Suppressor macrophage treated with lipopolysaccharide for 4 hours (primary cell): ENCODE data around the gene ZDHHC1.
"Not testable (repeated sequence)": the region's sequence is repeated elsewhere in the genome, so short reads cannot be mapped to it uniquely, and the experiment has no call there.

Experiments
- DNase-seq: peaks from one replicate; pipeline ENCODE4 v3.0.0-alpha.2; 2020

The ZDHHC1 gene

DNA sequence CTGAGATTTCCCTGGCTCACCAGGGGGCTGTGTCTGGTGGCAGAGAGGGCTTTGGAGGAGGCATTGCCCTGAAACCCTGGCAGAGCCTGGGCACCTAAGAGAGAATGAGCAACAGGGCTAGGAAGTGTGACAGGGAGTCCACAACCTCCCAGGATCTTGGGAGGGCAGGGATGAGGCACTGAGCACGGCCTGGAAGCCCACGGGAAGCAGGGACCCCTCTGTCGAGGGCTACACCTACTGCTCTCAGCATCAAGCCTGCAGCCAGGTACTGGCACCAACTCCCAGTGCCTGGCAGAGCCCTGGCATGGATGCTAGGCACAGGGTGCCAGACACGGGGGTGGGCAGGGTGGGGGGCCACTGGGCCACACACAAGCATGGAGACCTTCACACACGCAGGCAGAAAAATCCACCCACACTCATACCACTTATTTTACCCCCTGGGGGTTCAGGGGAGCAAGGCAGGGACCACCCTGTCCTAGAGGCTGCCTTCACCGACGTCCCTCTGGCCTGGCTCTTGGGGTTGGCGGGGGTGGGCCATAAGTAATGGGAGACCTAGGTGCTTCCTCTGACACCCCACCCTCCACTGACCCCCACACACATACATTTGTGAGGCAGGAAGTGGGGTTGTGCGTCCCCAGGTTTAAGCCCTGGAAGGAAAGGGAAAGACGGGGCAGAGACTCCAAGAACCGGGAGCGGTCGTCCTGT is 13.7 kb upstream of the ZDHHC1 start:
- no peak for DNase-seq

DNA sequence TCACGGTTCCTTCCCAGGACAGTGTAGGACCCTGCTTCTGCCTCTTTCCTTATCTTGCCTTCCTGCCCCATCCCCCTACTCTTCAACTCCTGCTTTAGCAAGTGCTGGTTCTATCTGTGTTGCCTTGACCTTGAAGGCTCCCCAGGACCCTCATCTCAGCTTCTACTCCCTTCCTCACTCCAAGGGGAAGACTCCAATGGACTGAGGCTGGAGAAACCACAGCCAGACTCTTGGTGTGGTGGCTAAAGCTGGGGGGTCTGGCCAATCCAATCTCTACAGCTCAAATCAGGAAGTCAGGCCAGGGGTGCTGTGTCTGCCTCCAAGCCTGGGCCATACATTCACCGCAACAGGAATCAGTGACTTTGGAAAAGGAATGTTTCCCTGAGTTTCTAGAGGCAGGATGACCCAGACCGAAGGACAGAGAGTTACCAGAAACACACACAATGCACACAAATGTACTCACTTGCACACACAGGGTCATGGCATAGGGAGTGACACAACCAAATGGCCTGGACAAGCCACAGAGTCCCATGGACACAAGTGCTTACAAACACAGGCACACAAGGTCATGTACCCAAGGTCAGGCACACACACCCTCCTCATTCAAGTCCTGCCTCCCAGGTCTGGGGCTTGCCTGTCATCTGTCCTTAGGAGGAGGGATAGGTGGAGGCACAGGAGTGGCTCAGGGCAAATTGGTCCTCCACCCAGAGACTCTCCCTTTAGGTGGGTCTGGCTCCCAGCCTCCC is 12.9 kb upstream of the ZDHHC1 start:
- DNase-seq: no peak

DNA sequence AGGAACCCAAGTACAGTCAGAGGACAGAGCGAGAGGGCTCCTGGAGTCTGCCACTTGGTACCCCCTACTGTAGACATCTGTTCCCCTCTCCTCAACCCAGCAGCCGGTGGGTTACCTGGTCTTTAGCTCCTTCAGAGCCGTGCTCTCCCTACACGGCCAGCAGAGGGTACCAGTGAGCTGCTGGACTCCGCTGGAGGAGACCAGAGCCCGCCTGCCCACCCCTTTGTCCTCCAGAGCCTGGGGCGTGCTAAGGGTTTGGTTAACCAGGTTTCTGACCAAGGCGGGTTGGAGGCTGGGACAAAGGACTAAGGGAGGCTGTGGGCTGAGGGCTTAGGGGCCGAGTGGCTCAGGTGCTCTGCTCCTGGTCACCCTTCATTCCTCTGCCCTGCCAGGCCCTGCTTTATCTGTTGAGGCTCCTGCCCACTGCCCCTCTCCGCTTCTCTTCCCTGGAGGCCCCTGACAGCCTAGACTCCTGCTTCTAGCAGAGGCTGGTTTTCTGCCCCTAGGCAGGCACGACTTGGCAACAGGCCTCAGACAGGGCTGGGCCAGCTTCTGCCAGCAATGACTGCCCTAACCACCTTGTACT is 12.0 kb upstream of the ZDHHC1 start:
- peak; percentile 69 for DNase-seq

DNA sequence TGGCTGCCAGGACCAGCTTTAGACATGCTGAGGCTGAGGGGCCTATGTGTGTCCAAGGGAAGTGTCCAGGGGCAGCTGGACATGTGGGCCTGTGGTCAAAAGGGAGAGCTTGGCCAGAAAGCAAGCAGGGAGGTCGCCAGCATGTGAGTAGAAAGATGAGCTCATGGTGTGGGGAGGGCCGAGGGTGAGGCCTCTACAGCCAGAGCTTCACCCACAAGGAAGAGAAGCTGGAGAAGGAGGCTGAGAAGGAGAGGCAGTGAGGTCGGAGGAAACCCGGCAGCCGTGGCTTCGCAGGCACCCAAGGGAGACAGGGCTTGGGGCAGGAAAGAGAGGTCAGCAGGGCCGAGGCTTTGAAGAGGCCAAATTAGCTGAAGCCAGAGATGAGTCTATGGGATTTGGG is 10.7 kb upstream of the ZDHHC1 start:
- no peak for DNase-seq

DNA sequence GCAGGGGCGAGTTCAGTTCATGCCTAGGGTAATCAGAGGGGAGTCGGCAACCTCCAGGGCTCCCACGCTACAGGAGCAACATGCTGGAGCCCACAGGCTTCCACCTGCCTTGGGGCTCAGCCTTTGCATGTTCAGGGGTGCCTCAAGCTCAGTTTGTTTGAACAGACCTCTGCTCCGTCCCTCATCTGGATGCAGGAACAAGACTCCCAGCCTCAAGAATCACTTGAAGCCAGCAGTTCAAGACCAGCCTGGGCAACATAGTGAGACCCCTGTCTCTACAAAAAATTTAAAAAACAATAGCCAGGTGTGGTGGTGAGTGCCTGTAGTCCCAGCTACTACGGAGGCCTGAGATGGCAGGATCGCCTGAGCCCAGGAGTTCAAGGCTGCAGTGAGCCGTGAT is 9.7 kb upstream of the ZDHHC1 start:
- DNase-seq: no peak

DNA sequence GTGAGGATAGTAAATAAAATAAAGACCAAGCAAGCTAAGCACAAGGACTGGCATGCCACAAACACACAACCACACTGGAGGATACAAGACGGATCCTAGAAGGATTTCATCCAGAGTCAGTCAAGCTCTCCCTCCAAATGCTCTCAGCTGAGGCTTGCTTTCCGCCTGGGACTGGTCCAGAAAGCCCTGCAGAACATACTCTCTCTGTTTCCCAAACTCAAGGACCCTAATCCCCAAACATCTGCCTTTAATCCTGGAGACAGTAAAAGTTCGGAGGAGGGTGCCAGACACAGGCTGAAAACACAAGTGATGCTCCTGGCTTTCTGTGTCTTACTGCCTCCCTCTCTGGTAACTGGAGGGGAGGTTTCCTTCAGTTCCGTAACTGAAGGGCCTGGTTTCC is 9.3 kb upstream of the ZDHHC1 start:
- no peak for DNase-seq

DNA sequence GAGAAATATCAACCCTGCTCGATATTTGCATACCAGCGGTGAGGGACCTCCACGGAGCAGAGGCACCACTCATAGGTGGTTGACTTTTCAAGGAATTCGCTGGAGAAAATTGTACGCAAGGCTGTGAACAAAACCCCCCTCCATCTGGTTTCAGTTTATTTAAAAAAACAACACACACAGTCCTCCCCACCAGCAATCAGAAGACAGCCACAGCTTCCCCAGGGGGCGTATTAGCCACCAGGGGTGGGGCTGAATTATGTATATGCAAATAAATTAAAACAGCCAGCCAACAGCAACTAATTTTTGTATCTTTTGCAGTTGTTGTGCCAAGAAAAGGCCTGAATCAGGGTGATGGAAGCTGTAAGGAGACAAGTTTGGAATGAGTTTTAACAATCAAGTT is 8.8 kb upstream of the ZDHHC1 start:
- DNase-seq: no peak

DNA sequence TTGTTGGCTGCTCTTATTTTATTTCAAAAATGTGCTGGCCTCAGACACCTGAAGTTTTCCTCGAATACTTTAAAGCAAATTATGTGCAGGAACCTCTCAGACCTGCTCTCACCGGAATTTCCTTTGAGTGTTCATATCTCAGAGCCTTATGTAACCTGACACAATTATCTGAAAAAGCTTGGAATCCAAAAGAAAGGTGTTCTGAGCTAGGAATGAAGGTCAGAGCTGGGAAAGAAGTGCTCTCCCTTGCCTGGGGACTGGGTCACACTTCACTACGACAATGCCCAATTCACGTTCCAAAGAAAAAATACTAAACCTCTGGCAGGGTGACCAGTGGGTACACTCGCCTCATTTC is 8.0 kb upstream of the ZDHHC1 start:
- DNase-seq: no peak

DNA sequence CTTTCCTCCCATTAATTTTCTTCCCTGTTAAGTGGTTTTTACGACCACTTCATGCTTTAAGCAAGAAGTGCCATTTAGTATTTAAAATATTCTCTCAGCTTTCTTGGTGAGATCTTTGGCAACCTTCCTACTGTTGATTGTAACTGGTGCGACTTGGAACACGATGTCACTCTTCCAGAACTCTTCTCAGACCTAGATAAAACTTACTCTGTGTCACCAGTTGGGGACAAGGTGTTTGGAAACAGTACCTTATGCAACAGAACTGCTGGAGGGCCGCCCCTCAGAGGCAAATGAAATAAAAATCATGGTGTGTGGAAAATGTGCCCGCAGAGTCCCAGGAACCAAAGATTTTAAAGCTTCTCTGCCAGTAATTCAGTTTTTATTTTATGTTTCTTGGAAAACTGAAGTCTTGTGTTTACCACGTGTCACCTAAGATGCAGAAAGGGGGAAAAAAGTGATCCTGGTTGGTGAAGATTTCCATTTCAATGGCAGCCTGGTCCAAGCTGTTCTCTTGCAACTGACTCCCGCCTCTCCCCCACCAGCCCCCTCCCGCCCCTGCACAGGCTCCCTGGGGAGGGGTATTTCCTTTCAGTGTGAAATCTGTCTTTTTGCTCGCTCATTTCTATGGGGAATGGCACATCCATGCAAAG is 7.5 kb upstream of the ZDHHC1 start:
- no peak for DNase-seq

DNA sequence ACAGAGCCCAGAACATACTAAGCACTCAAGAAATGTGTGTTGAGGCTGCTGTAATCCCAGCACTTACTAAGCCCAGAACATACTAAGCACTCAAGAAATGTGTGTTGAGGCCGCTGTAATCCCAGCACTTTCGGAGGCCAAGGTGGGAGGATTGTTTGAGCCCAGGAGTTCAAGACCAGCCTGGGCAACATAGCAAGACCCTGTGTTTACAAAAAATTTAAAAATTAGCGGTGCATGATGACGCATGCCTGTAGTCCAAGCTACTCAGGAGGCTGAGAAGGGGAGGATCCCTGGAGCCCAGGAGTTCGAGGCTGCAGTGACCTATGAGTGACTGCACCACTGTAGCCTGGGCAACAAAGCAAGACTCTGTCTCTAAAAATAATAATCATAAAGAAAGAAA is 6.7 kb upstream of the ZDHHC1 start:
- DNase-seq: no peak

DNA sequence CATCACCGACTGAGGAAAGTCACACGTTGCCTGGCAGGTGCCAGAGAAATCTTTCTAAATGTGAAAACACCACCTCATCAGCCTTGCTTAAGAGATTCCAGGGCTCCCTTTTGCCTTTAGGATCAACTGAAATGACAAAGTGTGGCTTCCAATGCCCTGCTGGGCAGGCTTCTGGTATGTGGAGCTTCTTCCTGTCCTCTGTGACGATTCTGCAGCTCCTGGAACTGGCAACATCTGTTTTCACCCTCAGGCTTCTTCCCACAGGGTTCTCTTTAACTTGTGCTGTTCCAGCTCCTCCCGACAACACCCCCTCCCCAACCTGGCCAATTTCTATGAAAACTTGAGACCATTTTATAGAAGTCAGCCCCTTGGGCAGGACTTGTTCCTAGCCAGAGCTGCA is 4.8 kb upstream of the ZDHHC1 start:
- no peak for DNase-seq

DNA sequence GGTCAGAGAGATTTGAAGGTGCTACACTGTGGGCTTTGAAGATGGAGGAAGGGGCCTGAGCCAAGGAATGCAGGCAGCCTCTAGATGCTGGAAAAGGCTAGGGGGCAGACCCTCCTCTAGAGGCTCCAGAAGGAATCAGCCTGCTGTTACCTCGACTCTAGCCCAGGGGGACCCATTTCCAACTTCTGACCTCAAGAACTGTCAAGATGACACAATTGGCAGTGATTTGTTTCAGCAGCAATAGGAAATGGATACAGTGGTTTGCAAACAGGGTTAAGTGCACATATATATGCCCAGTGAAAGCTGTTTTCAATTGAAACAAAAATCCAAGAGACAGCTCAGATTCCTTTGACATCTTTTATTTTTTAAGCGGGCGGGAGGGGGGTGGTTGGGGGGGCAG is 3.7 kb upstream of the ZDHHC1 start:
- no peak for DNase-seq

DNA sequence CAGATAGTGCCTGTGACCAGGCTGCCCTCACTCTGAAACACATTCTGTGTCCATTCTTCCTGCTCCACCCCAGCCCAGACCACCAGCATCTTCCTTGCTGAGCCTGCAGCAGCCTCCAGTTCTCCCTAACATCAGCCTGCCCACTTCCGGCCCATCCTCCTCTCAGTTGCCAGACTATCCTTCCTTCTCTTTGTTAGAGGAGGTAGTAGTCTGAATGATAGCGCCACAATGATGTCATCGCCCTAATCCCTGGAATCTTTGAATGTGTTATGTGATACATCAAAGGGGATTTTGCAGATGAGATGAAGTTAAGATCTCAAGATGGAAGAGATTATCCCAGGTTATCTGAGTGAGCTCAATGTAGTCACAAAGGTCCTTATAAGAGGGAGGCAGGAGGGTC is 3.2 kb upstream of the ZDHHC1 start:
- DNase-seq: no peak

DNA sequence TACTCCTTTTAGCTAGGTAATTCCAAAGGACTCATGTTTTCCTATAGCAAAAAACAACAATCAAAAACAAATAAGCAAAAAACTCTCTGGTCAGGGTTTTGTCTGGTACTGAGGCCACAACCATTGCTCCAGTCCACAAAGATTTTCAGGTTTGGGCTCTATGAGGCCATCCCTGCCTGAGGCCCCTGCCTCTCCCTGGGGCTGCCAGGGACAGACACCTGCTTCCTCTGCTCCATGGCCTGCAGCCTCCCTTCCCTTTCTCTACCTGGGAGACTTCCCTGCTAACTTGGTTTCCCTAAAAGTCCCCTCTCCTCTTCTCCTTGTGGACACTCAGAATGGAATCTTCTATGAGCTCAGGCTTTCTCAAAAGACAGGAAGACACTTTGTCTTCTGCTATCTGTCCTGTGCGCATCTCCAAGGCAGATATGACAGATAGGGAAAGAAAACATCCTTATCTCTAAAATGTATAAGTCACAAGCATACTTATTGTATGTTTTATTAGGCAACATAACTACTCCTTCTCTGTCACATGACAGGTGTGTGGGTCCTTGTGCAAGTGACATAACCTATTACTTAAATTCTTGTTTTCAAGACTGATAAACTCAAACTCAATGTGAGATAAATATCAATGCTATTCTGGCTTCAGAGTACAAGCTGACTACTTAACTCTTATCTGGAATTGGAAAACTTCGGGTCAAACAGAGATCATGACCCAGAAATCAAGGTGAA is 1.2 kb upstream of the ZDHHC1 start:
- no peak for DNase-seq

DNA sequence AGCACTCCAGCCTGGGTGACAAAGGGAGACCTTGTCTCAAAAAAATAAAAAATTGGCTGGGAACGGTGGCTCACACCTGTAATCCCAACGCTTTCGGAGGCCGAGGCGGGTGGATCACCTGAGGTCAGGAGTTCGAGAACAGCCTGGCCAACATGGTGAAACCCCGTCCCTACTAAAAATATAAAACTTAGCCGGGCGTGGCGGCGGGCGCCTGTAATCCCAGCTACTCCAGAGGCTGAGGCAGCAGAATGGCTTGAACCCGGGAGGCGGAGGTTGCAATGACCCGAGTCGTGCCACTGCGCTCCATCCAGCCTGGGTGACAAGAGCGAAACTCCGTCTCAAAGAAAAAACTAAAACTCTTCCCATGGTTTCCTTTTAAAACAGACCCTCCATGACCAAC is 856 bp downstream of the ZDHHC1 start:
- not testable (repeated sequence) for DNase-seq

DNA sequence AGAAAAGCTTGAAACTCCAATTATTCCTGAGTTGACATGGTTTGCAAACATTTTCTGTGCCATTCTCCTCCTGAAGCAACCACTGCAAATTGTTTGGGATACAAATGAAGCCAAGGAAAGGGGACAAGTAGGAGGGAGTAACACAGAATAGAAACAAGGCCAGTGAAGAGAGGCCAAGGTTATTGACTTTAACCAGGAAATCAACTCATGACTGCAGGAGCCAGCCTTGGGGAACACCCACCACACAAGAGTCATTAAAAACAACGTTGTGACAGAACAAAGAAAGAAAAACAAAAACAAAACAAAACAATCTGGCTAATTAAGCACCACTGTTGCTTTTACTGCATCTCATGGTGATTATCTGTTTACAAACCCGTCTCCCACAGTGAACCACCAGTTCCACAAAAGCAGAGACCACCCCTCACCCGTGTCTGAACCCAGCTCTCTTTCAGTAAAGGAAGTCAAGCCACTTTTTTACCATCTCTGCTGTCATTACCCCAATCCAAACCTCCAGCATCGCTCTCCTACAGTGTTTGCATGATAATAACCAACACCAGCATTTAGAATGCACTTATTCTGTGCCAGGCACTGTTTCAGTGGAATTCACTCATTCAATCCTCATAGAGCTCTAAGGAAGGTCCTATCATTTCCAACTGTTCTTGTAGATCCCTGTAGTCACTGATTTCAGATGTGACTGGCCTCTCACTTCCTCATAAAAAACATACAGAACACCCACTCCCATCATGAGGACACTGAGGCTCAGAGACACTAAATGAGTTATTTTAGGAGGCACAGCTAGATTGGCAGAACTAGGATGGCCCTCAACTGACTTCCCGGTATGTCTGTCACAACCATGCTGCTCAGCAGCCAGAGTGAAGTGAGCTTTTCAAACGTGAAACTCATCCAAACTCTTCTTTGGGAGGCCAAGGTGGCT is 2.0 kb downstream of the ZDHHC1 start:
- DNase-seq: peak; percentile 64

DNA sequence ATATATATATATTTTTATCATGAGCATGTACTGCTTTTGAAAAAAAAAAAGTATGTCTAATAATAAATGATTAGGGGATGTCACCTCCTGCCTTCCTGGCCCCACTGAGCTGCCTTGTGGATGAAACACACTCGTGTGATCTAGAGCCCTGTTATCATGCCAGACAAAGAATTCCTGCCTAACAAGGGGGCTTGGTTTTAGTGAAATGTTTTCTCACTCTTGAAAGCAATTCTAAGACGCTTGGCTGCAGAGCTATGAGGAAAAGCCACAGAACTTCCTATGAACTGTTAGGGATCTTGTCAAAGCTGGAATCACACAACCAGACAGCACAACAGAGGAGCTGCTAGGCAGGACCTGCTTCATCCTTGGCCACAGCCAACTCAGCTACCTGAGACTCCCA is 4.0 kb downstream of the ZDHHC1 start:
- DNase-seq: no peak

DNA sequence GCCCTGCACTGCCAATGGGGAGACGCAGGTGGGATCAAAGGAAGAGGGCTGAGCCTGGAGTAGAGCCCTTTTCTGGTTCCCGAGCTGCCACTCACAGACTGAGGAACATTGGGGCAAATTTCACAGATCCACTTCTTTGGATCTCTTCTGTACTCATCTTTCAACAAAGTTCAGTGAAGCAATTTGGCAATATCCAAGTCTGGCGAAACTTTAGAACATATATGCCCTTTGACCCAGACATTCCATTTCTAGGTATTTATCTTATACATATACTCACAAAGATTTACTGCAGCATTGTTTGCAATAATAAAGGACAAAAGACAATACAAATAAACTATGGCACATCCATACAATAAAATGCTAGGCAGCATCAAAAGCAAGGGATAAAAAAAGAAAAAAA is 4.9 kb downstream of the ZDHHC1 start:
- DNase-seq: no peak

DNA sequence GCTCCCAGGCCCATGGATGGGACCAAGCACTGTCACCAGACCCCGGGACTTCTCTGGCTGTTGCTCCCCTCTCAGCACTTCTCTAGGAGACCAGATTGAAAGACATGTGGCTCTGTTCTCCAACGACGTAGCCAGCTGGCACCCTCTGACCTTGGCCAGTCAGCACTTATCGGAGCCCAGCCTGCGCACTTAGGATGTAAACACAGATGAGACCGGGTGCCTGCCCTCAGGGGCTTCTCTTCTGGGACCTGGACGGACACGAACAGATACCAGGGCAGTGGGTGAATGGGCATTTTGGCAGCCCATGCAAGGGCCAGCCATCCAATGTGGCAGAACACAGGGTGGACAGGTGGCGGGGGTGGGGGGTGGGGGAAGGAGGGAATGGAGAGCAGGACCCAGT is 6.6 kb downstream of the ZDHHC1 start:
- no peak for DNase-seq

DNA sequence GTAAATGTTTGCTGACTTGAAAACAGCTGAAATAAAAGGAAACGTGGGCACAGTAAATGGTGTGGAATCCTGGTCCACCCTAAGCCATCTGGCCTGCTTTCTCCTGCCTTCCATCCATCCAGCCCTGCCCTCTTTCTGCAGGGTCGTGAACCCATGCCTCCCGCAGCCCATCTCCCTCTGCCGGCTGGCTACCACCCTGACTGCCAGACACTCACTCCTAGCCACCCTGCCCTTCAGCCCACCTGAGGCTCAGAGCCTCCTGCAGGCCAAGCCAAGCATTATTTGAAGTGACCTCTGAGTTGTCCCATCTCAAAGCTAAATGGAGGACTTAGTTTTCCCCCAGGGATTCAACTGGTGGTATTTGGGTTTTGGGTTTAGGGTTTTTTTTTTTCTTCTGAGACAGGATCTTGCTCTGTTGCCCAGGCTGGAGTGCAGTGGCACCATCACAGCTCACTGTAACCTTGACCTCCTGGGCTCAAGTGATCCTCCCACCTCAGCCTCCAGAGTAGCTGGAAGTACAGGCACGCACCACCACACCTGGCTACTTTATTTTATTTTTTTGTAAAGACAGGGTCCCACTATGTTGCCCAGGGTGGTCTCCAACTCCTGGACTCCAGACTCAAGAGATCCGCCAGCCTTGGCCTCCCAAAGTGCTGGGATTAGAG is 8.4 kb downstream of the ZDHHC1 start:
- no peak for DNase-seq

DNA sequence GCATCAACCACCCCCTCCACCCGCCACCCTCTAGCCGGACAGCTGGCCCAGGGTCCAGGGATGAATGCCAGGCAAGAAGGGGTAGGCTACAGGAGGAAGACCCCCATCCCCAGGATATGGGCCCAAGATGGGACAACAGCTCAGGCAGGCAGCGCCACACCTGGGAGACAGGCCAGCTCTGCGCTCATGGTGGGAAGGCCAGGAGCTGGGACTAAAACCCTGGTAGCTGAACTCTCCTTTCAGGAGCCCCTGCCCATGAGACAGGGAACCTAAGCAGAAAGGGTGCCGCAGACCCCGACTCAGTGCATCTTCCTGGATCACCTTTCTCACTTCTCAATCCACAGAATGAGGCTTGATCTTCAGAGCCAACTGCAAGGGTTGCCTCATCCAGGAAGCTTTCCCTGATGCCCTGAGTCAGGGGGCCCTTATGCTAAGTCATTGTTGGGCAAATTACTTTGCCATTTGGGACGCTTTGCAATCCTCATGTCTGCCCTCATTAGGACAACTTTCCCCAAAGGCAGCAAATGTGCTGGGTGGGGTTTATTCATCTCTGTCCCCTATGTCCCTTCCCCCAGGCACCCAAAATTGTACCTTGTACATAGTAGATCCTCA is 9.0 kb downstream of the ZDHHC1 start:
- no peak for DNase-seq
